ENCODE results near the gene TESK1.

- TF ChIP-seq CTCF (IDR thresholded peaks at IDR 0.05) (no peak), POLR2AphosphoS5 (IDR thresholded peaks at IDR 0.05) (no peak), POLR2A (IDR thresholded peaks at IDR 0.05) (no peak), EP300 (IDR thresholded peaks at IDR 0.05; ENCODE audit: low read depth) (no peak)
These were observed 38.6 kb upstream of the TESK1 start for GRCh38 chr9:35566417-35566816.
